ENCODE results near the gene CBFA2T3.

Gene CBFA2T3

DNA sequence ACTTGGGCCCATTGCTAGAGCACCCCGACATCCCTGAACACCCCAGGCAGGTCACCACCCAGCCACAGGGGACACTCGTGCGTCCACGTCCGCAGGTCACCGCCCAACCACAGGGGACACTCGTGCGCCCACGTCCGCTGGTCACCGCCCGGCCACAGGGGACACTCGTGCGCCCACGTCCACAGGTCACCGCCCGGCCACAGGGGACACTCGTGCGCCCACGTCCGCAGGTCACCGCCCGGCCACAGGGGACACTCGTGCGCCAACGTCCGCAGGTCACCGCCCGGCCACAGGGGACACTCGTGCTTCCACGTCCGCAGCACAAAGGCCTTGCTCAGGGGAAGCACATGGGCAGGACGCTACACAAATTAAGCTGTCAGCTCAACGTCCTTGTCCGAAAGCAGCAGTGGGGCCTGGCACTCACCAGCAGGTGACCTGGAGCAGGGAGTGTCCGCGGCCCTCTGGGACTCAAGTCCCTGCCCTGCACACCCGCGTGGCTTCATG lies 137.9 kb downstream of the CBFA2T3 start:
- no peak for DNase-seq (ENCODE audit: low read depth)

DNA sequence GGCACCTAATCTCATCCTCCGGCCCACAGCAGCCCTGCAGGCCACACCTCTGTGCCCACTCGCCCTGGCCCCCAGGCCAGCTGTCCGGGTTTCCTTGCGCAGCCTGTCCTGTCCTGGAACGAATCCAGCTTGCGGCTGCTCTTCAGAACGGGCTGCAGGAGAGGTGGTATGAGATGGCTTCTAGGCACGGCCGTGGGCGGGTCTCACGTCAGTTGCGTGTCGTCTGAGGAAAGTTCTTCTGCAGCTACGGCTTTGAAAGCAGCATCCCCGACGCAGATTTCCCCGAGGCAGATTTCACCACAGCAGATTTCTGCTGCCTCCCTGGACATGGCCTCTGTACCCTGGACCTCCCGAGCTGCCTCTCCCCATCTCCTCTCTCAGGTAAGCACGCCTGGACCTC lies 138.4 kb downstream of the CBFA2T3 start:
- DNase-seq (ENCODE audit: low read depth): no peak

DNA sequence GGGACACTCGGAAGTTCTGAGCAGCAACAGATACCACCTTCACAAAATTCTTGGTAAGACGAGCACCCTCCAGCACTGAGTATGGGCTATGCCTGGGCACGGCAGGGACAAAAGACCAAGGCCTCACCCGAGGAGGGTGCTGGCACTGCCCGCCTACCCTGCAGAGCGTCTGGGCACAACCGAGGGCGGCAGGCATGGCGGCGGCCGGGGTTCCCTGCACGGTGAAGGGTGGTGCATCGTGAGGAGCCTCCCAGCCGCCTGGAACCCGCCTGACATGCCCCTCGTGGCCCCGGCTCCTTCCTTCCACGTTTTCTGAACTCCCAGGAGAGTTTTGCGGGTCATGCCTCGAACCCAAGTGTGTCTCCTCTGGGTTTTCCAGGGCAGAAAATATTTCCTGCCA lies 139.2 kb downstream of the CBFA2T3 start:
- DNase-seq (ENCODE audit: low read depth): no peak

DNA sequence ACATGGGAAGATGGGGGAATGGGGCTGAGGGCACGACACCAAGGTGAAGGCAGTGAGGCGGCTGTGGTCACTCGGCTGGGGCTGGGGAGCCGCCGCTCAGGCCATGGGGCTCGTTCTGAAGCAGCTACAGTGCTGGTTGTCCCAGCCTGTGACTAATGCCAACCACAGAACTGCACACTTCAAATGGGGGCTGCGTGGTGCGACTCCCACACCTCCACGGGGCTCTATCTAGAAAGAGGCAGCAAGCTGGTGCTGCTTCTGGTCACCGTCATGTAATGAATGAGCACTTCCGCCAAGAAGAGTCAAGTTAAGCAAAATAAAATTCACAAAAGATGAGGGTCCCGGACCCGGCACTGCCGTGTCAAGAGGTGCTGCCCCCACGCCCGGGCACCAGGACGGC lies 140.2 kb downstream of the CBFA2T3 start:
- DNase-seq (ENCODE audit: low read depth): no peak

DNA sequence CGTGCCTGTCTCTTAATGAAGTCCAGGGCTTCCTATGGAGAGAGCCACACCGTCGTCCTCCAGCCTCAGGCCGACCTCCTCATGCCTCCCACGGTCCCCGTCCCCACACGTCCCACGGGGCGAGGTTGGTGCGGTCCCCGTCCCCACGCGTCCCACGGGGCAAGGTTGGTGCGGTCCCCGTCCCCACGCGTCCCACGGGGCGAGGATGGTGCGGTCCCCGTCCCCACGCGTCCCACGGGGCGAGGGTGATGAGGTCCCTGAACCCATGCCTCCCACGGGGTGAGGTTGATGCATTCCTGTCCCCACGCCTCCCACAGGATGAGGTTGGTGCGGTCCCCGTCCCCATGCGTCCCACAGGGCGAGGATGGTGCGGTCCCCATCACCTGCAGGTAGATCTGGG lies 141.2 kb downstream of the CBFA2T3 start:
- no peak for DNase-seq (ENCODE audit: low read depth)

DNA sequence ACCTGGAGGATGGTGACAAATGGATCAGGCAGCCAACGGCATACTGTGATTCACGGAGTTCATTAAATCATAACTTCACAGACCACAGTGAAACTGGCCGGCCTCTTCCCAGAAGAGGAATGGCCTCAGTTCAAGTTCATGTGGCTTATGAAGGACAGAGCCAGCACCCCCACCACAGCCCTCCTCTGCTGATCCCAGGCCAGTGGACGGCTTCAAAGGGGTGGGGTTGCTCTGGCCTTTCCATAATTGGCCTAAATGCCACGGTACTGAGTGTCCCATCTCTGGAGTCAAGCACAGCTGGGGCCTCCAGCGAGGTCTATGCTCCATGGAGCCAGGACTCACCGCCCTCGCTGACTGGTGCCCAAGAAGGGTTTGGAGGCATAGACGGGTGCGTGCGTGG lies 141.6 kb downstream of the CBFA2T3 start:
- DNase-seq (ENCODE audit: low read depth): no peak

GRCh38 chr16:88834670-88835069 lies 142.3 kb downstream of the CBFA2T3 start:
- DNase-seq (ENCODE audit: low read depth): no peak

- DNase-seq (ENCODE audit: low read depth): no peak
These were observed 143.9 kb downstream of the CBFA2T3 start for GRCh38 chr16:88833086-88833485.

GRCh38 chr16:88831838-88832237 lies 145.2 kb downstream of the CBFA2T3 start:
- DNase-seq (ENCODE audit: low read depth): no peak

- no peak for DNase-seq (ENCODE audit: low read depth)
These were observed 146.2 kb downstream of the CBFA2T3 start for GRCh38 chr16:88830783-88831182.

GRCh38 chr16:88830258-88830657 lies 146.7 kb downstream of the CBFA2T3 start:
- no peak for DNase-seq (ENCODE audit: low read depth)

DNA sequence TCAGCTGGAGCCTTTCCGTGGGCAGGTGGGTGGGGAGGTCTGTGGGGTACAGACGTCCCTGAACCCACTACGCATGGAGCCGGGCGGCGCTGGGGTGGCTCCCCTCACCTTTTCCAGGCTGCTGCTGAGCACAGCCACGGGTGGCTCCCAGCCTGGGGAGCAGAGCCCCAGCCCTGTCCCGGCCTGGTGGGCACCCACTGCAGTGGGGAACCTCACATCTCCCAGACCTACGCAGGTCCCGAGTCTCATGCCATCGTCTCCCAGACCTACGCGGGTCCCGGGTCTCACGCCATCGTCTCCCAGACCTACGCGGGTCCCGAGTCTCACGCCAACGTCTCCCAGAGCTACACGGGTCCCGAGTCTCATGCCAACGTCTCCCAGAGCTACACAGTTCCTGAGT lies 148.3 kb downstream of the CBFA2T3 start:
- DNase-seq (ENCODE audit: low read depth): no peak

DNA sequence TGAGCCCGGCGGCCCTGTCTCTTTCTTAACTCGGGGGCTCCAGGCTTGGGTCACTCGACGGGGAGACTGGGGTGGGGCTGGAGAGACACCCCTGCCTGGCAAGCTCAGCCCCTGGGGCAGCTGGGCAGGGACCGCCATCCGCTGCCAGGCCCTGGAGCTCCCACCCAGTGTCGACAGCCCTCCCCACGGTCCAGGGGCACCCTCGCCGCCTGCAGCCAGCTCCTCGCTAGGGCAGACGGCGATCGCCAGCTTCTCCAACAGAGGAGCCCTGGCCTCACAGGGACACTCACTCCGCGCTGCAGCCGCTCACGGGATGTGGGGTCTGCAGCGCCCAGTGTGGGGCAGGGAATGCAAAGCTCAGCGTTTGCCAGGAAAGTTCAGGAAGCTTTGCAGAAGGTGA lies 149.3 kb downstream of the CBFA2T3 start:
- DNase-seq (ENCODE audit: low read depth): no peak

GRCh38 chr16:88826070-88826840 lies 150.8 kb downstream of the CBFA2T3 start:
- DNase-seq (ENCODE audit: low read depth): no peak

DNA sequence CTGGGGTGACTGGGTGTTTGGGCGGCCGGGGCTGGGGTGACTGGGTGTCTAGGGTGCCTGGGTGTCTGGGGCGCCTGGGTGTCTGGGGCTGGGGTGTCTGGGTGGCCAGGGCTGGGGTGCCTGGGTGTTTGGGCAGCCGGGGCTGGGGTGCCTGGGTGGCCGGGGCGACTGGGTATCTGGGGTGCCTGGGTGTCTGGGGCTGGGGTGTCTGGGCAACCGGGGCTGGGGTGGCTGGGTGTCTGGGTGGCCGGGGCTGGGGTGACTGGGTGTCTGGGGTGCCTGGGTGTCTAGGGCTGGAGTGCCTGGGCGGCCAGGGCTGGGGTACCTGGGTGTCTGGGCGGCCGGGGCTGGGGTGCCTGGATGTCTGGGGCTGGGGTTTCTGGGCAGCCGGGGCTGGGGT lies 151.9 kb downstream of the CBFA2T3 start:
- no peak for DNase-seq (ENCODE audit: low read depth)

All from stimulated activated CD4-positive, alpha-beta T cell treated with anti-CD3 and anti-CD28 coated beads, Interleukin-2, amount 100 ng/mL, for 4 hours (primary cell).